IPS-NIHi7 (cell line): Measurements from ENCODE around the gene BOC.
A peak's percentile ranks its signal among the peaks of the same experiment; 100 is the strongest.

ENCODE experiments used
- DNase-seq: peaks from one replicate; pipeline ENCODE4 v3.0.0; 2012; ENCODE audit warnings: mixed read lengths; ENCODE audit errors: extremely low spot score

Gene BOC

DNA sequence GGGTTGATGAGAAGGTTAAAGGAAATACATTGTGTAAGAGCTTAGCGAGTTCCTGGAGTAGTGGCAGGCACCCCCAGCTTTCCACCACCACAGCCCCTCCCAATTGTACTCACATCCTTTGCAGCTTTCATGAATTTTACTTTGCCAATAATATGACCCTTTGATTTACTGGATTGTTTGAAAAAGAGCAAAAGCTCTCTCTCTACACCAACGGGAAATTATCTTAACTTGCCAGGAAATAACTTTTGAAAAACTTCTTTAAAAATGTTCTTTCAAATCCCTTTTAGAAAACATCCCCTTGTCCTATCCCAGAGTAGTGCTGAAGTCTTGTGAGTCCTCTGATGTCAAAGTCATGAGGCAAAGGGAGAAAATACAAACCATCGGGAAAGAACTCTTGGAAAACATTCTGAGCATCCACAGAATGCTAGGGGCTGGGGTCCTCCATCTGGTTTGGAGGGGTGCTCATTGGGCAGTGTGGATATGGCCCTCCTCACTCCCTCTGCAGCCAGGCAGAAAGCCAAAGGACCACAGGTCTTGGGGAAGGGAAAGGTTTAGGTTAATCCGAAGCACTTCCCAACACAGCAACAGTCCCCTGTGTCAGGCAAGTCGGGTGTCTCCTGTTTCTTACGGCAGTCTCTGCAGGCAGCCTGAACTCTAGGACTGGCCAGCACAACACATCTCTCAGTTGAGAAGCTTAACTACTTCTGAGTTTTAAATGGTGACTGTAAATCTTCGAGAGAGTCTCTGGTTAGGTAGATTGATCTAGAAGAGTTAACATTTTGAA lies 36.5 kb downstream of the BOC start:
- DNase-seq: no peak

DNA sequence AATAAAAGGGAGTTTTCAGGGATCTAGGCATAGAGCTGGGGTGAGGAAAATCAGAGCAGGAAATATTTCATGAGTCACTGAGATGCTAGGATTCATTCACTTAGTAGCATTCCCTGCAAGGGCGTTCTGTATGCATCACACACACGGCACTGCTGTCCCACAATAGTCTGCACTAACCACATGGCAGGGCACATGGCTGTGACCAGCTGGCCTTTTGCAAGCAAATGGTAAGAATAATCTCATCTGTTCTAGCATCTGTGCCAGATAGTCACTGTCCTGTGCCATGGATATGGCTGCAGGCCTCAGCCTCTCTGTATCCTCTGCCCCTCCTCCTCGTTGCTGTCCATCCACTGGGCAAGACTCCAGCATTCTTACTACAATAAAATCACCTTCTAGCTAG lies 37.8 kb downstream of the BOC start:
- no peak for DNase-seq

DNA sequence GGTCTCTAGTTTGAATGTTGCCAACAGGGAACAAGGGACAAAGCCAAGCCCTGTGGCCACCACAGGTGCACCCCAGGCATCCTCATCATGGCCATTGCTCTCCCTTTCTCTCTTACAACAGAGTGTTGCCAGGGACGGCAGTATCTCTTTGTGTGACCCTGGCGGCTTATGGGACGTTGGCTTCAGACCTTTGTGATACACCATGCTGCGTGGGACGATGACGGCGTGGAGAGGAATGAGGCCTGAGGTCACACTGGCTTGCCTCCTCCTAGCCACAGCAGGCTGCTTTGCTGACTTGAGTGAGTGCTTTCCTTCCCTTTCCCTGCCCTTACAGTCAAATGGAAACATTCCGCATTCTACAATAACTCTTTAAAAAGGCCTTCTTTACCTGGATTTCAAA lies 38.2 kb downstream of the BOC start:
- no peak for DNase-seq

DNA sequence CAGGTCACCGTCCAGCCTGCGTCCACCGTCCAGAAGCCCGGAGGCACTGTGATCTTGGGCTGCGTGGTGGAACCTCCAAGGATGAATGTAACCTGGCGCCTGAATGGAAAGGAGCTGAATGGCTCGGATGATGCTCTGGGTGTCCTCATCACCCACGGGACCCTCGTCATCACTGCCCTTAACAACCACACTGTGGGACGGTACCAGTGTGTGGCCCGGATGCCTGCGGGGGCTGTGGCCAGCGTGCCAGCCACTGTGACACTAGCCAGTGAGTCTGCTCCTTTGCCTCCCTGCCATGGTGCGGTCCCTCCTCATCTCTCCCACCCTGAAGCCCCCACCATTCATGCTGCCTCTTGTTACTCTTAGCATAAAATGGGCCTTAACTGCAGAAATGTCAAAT lies 39.2 kb downstream of the BOC start:
- no peak for DNase-seq

DNA sequence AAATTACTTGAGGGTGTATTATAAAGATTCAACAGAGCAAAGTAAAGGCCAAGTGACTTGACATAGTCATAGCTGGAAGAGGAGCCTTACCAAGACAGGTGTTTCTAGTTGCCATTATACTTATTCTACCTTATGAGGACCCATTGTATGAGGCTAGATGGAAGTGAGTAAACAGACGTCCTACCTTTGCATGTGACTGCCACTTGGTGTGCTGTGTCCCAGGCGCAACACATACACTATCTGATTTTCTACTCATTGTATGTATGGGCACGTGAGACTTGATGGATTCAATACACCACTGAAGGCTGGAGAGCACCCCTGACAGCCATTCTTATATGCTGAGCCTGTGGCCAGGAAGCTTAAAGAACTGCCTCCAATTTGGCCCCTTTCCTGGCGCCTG lies 40.5 kb downstream of the BOC start:
- no peak for DNase-seq

DNA sequence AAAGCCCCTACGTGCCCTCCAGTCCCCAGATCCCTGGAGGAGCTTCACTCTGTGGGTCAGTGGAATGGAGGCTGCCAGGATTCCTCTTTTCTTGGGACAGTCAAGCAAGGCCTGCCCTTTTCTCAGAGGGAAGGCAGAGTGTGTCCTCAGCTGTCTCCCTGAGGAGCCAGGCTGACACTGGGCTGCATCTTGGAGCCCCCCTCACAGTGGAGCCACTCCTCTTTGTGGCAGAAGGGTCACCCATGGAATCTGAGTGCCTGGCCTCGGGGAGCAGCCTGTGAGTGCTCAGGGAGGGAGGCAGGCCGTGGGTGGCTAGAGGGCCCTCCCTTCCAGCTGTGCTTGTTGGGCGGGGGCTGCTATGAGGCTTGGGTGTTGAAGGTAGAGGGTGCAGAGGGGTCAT lies 41.2 kb downstream of the BOC start:
- DNase-seq: no peak

DNA sequence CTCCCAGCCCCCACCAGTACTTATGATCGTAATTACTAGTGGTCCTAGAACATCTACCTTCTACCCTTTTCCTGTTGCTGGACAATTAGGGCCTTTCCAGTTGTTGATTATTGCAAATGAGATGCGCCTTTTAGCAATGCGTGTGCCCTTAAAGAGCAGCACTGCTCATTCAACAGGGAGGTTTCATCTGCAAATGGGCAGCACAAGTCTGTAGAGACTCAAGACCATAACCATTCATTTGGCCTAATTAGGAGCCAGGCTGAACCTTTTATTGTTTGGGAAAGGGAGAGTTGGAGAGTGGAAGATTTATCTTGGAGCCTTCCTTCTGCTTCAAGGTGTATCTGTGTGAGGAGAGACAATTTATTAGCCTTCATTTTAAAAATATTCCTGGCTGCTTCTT lies 42.3 kb downstream of the BOC start:
- no peak for DNase-seq

DNA sequence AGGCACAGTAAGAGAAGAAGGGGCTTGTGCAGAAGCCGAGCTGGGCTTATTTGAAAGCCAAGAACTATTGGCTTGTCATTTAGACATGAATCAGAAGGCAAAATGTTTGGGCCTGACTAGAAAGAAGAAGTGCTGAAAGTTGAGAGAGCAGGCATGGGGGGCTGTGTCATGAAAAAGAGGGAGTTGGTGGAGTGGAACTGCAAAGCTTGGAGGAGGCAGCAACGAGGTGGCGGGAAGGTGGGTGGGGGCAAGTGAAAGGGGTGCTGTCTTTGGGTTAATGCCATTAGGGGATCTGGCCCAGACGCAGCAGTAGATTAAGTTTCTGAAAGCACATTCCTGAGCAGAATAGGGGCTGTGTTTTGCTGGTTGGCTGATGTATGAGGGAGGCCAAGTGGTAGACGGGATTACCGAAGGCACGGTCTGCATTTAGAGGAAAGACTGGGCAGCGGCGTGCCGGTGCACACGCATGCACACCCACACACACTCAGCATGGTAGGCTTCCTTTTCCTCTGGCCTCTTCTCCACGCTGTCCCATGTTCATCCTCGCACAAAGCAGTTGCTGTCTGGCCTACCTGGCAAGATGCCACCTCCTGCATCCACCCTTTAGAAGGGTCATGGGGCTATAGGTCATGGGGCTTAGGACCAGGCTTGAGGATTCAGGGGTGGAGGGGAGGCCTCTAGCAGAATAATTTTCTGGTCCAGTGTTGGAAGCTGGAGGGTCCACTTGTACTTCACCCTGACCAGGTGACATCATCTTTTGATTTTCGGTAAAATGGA lies 43.0 kb downstream of the BOC start:
- no peak for DNase-seq

DNA sequence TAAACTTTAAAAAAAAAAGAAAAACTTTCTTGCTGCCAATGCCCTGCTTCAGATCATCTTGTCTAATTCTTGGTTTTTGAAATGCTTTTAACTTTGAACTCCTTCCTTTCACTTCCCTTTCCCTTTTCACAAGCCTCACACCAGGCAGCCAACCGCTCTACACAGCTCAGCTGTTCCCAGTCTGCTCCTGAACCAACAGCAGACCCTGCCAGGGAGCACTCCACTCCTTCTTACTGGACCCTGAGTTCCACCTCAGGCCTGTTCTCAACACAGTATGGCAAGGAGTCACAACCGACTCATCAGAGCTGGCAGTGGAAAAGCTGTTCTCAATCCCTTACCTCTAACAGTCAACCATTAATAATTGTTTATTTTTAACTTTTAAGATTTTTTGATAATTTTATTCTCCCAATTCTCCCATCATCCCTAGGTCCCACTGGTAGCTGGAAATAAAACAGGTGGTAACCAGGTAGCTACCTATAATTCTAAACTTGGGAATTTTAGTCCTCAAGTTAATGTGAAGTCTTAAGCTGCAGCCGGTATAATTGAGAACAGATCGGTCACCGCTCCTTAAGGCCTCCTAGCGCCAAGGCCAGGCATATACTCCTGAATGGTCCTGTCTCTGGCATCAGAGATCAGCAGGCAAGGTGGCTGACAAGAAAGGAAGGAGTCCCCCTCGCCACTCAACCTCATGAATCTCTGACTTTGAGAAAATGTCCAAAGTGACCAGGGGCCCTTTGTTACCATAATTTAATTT lies 43.9 kb downstream of the BOC start:
- peak; percentile 59 for DNase-seq

DNA sequence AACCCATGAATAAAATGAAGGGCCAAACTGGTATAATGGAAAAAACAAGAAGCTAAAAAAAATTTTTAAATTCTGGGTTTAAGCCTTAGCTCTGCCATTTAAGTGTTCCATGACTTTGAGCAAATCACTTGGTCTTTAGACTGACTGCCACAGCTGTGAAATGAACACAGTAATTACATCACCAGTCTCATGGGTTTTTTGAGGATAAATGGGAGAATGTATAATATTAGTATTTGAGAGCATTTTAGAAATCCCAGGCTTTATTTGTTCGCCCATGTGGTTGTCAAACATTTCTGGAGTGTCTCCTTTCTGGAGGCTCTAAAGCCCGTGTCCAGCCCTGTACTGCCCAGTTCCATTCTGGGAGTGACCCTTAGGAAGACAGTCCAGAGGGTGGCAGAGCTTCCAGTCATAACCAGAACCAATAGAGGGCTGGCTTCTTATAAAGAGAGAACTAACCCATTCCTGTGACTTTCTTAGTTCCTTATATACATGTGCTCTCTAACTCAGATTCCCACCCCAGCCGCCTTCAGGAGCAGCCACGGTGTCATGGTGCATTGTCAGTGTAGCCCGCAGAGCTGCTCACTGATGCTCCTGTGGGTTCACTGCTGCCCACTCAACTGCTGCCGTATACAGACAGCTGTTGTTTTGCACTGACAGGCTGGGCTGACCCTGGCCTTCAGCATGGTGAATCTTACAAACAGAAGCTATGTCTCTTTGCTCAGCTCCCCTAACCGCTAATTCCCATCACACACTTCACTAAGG lies 44.7 kb downstream of the BOC start:
- no peak for DNase-seq

DNA sequence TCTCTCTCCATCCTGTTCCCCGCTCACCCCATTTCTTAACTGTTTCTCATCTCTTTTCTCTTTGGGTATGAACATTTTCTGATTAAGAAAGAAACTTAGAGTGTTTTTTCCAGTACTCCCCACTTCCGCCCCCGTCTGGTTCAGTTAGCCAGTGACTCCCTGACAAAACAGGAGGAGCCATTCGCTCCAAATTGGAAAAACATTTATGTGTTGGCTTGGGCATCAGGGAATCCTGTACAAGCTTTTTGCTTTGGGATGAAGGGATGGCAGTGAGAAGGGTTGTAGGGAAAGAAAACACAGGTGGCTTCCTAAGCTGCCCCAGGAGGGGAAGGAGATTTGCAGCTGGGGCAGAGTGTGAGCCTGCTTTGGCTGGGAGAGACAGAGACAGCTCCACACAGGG lies 47.0 kb downstream of the BOC start:
- no peak for DNase-seq

DNA sequence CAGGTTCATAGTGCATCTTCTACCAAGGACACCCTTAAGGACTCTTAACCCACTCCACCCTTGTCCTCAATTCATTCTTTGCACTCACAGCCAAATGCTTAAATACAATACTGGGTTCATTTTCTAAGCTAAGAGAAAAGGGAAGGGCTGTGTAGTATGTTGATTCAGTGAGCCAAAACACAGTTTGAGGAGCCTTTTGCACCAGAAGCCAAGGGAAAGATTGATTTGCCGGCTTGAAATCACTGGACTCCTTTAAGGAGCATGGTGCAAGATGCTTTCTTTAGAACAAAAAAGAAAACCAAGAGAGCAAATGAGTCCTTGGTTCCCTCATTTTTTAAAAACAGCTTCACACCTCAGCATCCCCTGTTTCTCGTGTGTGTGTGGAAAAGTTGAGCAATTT lies 47.8 kb downstream of the BOC start:
- DNase-seq: no peak

DNA sequence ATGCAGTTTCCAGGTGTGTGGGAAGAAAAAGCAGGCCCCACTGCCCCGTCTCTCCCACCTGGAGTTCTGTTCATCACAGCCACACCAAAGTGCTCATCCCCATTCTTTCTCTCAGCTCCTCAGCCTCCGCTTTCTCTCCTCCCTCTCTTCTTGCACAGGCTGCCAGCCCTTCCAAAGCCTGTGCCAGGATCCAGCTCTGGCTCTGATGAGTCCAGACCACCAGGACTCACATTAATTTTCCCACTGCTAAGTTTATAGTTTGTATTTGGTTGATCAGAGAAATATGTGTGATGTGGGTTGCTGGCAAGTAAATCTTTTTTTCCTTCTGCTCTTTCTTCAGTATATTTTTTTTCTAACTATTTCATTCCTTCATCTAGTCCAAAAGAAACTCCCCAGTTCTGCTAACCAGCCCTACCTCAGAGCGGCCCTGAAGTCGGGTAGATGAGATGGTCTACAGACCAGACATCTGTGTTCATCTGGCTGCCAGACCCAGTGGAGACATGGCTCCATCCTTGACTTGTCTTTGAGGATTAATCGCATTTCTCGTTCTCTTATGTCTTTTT lies 49.8 kb downstream of the BOC start:
- DNase-seq: no peak

DNA sequence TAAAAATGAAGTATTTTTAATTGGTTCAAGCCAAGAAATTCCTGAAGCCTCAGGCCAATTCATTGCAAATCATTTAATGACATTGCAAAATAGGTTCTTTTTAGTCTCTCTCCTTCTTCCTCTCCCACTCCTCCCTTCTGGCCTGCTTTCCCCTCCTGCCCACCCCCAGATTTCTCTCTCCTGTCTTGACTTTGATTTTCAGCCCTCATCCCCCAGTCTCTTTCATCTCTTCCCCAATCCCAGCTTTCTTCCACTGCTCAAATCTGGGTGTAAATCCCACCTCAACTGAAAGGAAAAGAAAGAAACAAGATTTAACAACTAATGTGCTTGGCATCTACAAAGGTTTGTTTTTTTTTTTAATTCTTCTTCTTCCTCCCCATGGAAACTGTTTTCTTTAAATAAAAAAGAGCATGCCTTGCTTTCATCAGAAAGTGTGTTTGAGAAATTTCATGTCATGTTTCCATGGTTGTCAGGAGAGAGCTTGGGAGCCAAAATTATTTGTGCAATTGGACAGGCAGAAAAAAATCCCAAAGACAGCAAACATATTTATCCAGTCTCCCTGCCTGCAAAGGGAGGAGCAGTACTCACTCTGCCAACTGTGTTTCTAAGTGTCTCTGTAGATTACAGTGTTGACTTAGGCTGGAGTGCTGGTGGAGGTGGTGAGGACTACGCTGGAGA lies 50.4 kb downstream of the BOC start:
- DNase-seq: no peak

DNA sequence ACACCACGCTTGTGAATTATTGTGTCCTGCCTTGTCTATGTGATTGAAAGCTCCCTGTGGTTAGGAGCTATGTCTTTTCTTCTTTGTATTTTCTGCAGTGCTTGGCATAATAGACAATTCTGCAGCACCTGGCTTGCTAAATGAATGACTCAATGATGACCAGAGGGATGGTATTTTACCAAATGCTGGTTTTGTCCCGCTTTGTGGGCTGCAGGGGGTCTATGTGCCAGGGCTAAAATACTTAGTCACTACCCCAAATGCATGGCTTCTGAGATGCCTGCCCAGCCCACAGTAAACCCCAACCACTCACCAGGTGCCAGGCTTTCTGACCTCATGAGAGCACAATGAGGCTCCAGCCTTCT lies 50.9 kb downstream of the BOC start:
- no peak for DNase-seq

DNA sequence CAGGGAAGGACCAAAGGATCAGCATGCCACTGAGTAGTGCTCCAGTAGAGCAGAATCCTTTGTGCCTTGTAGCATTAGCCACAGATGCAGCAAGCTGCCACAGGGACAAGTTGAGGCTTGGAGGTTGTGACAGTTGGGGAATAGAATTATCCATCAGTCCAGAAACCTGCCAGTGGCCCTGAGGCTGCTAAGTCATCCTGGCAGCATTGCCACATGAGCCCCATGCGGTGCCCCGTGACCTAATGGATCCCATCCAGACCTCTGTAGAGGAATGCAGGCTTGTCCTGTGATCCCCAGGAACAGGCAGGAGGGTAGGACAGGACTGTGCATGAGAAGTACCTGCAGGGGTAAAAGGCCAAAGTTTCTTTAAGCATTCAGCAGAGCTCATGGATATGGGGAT lies 51.7 kb downstream of the BOC start:
- DNase-seq: no peak

DNA sequence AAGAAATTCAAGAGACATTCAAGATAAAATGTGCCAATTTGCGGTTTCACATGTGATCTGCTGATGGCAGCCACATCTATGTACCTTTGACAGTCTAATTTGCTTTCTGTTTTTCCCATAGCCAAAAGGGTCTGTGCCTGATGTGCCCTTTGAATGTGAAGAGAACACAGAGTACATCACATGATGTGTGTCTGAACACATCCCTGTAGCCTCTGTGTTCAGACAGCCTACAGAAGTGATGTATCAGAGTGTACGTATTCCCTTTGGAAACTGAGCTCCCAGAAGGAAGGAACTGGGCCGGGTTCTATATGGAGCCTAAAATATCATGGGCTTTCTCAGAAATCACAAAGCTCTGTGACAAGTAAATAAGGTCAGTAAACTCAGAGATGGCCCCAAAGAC lies 52.4 kb downstream of the BOC start:
- DNase-seq: no peak

DNA sequence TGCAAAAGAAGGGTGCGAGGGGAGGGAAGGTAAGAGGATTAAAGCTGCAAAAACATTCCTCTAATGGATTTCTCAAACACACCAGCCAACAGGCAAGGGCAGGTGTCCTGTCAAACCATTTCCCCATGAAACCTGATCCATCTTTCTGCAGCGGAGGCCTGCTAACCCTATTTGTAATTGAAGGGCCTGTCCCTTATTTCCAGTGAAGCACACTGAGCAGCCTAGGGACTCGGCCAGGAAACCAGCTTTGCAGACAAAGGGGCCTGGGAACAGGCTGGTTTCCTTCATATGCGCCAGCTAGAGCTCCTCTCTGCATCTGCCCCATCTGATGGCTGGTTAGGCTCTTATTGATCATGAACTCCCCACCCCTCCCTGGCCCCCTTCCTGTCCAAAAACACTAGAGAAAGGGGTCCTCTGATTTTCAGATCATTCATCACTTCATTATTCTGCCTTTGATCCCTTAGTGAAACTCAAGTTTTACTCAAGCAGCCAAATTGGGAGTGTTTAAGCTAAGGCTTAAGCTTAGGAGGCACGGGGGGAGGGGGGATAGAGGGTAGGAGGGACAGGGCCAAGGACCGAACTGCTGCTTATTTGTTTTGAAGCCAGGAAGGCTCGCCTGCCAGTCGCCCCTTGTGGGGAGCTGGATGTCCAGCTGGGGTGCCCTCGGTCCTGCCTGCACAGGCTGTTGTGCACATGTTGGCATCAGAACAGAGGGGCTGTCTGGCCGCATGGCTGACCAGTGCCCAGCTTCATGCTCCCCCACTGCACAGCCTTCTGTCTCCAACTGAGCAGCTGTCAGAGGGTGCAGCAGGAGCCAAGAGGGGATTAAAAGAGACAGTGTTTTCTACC lies 53.1 kb downstream of the BOC start:
- DNase-seq: peak; percentile 83

DNA sequence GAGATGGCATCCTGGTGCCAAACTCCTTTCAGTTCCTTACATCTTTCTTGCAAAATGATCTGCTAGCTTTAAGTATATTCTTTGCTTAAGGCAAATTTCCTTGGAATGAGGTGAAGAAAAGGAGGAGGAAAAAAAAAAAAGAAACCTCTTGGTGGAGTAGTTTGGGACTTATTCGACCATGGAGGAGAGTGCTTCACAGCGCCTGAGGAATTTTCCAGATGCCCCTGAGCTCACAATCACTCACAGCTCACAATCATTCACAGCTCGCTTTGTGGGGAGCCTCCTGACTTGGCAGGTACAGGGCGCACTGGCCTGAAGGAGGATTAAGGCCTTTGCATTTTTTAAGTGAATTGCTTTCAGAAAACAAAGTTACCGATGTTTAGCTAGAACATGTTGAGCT lies 53.9 kb downstream of the BOC start:
- no peak for DNase-seq

DNA sequence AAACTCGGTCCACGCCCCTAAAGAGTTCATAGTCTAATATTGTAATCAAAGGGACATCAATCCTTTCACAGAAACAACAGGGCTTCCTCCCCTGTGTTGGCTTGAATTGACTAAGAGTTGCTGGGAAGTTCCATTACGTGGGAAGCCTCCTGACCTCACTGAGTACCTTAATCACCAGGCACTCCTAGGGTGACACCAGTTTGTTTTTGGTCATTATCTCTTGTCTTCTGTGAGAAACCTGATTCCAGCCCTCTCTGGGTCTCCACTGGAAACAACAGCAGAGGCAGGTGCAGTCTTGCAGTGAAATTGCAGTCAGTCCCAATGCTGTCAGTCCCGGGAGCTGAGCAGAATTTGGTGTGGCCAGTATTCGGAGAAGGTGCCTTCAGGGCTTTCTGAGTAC lies 55.4 kb downstream of the BOC start:
- no peak for DNase-seq
